HEK293 (cell line): ENCODE measurements around the gene TIAM2.

ENCODE experiments used
- CTCF ChIA-PET: fragments of 350-600 bp; formaldehyde crosslinking; extraction: SDS; loops from one replicate; lab custom pipeline; 2021; ENCODE audit warnings: antibody characterized with exemption; lab: Yijun Ruan, JAX
- POLR2A ChIA-PET: fragments of 300-600 bp; formaldehyde crosslinking; extraction: SDS; loops from one replicate; lab custom pipeline; 2020; ENCODE audit warnings: antibody characterized with exemption, inconsistent platforms; lab: Yijun Ruan, JAX
- H3K27ac ChIP-seq: fragments of 200-500 bp; sonication (Bioruptor generic); 2 replicates; pipeline ENCODE4 v1.5.1; 2014; ENCODE audit warnings: low read depth, low read length, control low read depth, inconsistent platforms; ENCODE audit errors: extremely low read depth
- H3K36me3 ChIP-seq, 2 experiments: fragments of 200-500 bp in 1 of 2; sonication (Bioruptor generic) in 1 of 2; 1 replicate in 1 of 2; 2 replicates in 1 of 2; pipeline ENCODE4 v1.5.1; 2014 to 2017; ENCODE audit warnings: inconsistent platforms in 2 of 2, low read length in 2 of 2; ENCODE audit not compliant: control insufficient read depth in 2 of 2, insufficient read depth in 1 of 2
- H3K4me1 ChIP-seq: fragments of 200-500 bp; sonication (Bioruptor generic); 2 replicates; pipeline ENCODE4 v1.5.1; 2014; ENCODE audit warnings: mild to moderate bottlenecking, low read length, inconsistent platforms; ENCODE audit not compliant: control insufficient read depth, insufficient read depth
- H3K4me3 ChIP-seq: 2 replicates; pipeline ENCODE4 v1.5.1; 2011; ENCODE audit warnings: low read depth, mild to moderate bottlenecking, control low read depth, low read length, moderate library complexity
- H3K9me3 ChIP-seq: fragments of 200-500 bp; sonication (Bioruptor generic); 2 replicates; pipeline ENCODE4 v1.5.1; 2014; ENCODE audit warnings: low read depth, low read length, inconsistent platforms; ENCODE audit not compliant: control insufficient read depth, insufficient read depth
- HOXA7 ChIP-seq: sonication (generic); formaldehyde crosslinking; IDR thresholded peaks from 2 replicates; pipeline ENCODE4 v1.8.1; 2022; ENCODE audit warnings: missing genetic modification reagents, borderline replicate concordance
- MZF1 ChIP-seq: fragments of 450-650 bp; formaldehyde crosslinking; IDR thresholded peaks from 2 replicates; pipeline ENCODE4 v1.5.1; 2017; ENCODE audit warnings: missing biosample characterization, missing genetic modification characterization, borderline replicate concordance
- SCRT2 ChIP-seq: fragments of 450-650 bp; formaldehyde crosslinking; IDR thresholded peaks from 2 replicates; pipeline ENCODE4 v1.5.1; 2016; ENCODE audit warnings: missing biosample characterization, missing genetic modification characterization
- SP3 ChIP-seq: fragments of 450-650 bp; formaldehyde crosslinking; IDR thresholded peaks from 2 replicates; pipeline ENCODE4 v1.5.1; 2016; ENCODE audit warnings: missing biosample characterization, missing genetic modification characterization
- YY1 ChIP-seq: fragments of 450-650 bp; formaldehyde crosslinking; IDR thresholded peaks from 2 replicates; pipeline ENCODE4 v1.5.1; 2018; ENCODE audit warnings: missing biosample characterization, missing genetic modification characterization
- ZBTB1 ChIP-seq: fragments of 450-650 bp; formaldehyde crosslinking; IDR thresholded peaks from 2 replicates; pipeline ENCODE4 v1.5.1; 2016; ENCODE audit warnings: missing biosample characterization, missing genetic modification characterization
- ZIC2 ChIP-seq: fragments of 450-650 bp; formaldehyde crosslinking; IDR thresholded peaks from 2 replicates; pipeline ENCODE4 v1.5.1; 2016; ENCODE audit warnings: missing biosample characterization, missing genetic modification characterization
- ZNF138 ChIP-seq: fragments of 450-650 bp; formaldehyde crosslinking; IDR thresholded peaks from 2 replicates; pipeline ENCODE4 v1.5.1; 2016; ENCODE audit warnings: missing biosample characterization, missing genetic modification characterization, borderline replicate concordance
- ZNF221 ChIP-seq: fragments of 450-650 bp; formaldehyde crosslinking; IDR thresholded peaks from 2 replicates; pipeline ENCODE4 v1.5.1; 2017; ENCODE audit warnings: missing biosample characterization, missing genetic modification characterization, borderline replicate concordance
- ZNF404 ChIP-seq: fragments of 450-650 bp; formaldehyde crosslinking; IDR thresholded peaks from 2 replicates; pipeline ENCODE4 v1.5.1; 2017; ENCODE audit warnings: missing biosample characterization, missing genetic modification characterization
- ZNF555 ChIP-seq: fragments of 450-650 bp; formaldehyde crosslinking; conservative IDR thresholded peaks from 2 replicates; pipeline ENCODE4 v1.5.1; 2017; ENCODE audit warnings: missing biosample characterization, mild to moderate bottlenecking, missing genetic modification characterization, inconsistent platforms
- ZNF558 ChIP-seq: fragments of 450-650 bp; formaldehyde crosslinking; IDR thresholded peaks from 2 replicates; pipeline ENCODE4 v1.5.1; 2016; ENCODE audit warnings: missing biosample characterization, missing genetic modification characterization
- ZNF596 ChIP-seq: fragments of 450-650 bp; IDR thresholded peaks from 2 replicates; pipeline ENCODE4 v1.5.0; 2018; ENCODE audit warnings: missing biosample characterization, mild to moderate bottlenecking, missing genetic modification characterization, moderate library complexity
- ZNF621 ChIP-seq: fragments of 450-650 bp; formaldehyde crosslinking; IDR thresholded peaks from 2 replicates; pipeline ENCODE4 v1.5.1; 2017; ENCODE audit warnings: missing biosample characterization, missing genetic modification characterization
- ZNF623 ChIP-seq: fragments of 450-650 bp; formaldehyde crosslinking; IDR thresholded peaks from 2 replicates; pipeline ENCODE4 v1.5.1; 2016; ENCODE audit warnings: missing biosample characterization, missing genetic modification characterization
- TF ChIP-seq, protein P1 (sequence below): fragments of 450-650 bp; formaldehyde crosslinking; IDR thresholded peaks from 2 replicates; pipeline ENCODE4 v1.5.1; 2017; ENCODE audit warnings: missing biosample characterization, mild to moderate bottlenecking, missing genetic modification characterization, moderate library complexity
- TF ChIP-seq, protein P2 (sequence below): fragments of 450-650 bp; formaldehyde crosslinking; IDR thresholded peaks from 2 replicates; pipeline ENCODE4 v1.5.1; 2016; ENCODE audit warnings: missing biosample characterization, missing genetic modification characterization
- TF ChIP-seq, protein P3 (sequence below): fragments of 450-650 bp; formaldehyde crosslinking; IDR thresholded peaks from 2 replicates; pipeline ENCODE4 v1.5.1; 2016; ENCODE audit warnings: missing biosample characterization, missing genetic modification characterization
- TF ChIP-seq, protein P4 (sequence below): fragments of 450-650 bp; formaldehyde crosslinking; IDR thresholded peaks from 2 replicates; pipeline ENCODE4 v1.5.1; 2017; ENCODE audit warnings: missing biosample characterization, missing genetic modification characterization
- TF ChIP-seq, protein P5 (sequence below): fragments of 450-650 bp; formaldehyde crosslinking; IDR thresholded peaks from 2 replicates; pipeline ENCODE4 v1.5.1; 2016; ENCODE audit warnings: missing biosample characterization, missing genetic modification characterization
- TF ChIP-seq, protein P6 (sequence below): fragments of 450-650 bp; formaldehyde crosslinking; IDR thresholded peaks from 2 replicates; pipeline ENCODE4 v1.5.1; 2016; ENCODE audit warnings: missing biosample characterization, missing genetic modification characterization

Gene TIAM2

DNA sequence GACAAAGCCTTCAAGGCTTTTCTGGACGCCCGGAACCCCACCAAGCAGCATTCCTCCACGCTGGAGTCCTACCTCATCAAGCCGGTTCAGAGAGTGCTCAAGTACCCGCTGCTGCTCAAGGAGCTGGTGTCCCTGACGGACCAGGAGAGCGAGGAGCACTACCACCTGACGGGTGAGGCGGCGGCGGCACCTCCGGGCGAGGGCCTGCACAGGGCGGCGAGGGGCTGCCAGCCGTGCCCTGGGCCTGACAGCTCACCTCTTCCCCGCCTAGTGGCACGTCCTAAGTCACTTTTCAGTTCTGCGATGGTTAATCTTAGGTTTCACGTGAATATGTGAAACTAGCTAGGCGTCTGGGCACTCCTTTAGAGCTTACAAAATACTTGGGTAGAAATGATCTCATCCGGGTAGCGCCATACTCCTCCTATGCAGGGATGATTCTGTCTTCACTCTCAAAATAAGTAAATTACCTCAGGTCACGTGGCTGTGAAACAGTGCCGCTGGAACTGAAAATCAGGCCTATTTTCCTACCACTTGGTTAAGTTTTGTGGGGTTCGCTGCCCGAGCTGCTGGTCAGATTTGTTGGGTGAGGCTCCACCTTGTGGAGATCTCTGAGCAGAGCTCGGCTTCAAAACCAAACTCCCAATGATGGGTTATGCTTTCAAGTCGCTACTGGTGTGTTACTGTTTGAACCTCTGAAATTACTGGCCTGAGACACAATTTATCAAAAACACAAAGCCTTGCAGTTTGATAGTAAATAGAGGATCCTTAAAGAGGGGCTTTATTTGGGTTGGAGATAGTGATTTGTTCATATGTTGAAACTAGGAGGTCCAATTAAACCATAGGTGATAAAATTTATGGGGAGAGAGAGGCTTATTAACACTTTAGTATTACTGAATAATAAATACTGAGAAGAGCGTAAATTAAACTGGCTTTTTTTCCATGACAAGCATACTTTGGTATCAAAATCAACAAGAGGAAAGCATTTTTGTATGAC is 253.2 kb downstream of the TIAM2 start (continued):
- TF ChIP-seq, protein P1, sequence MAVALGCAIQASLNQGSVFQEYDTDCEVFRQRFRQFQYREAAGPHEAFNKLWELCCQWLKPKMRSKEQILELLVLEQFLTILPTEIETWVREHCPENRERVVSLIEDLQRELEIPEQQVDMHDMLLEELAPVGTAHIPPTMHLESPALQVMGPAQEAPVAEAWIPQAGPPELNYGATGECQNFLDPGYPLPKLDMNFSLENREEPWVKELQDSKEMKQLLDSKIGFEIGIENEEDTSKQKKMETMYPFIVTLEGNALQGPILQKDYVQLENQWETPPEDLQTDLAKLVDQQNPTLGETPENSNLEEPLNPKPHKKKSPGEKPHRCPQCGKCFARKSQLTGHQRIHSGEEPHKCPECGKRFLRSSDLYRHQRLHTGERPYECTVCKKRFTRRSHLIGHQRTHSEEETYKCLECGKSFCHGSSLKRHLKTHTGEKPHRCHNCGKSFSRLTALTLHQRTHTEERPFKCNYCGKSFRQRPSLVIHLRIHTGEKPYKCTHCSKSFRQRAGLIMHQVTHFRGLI (tag by site-specific recombination), result no peak
- TF ChIP-seq SP3 (tag by site-specific recombination), result no peak
- TF ChIP-seq ZNF138, result no peak
- TF ChIP-seq, protein P2, sequence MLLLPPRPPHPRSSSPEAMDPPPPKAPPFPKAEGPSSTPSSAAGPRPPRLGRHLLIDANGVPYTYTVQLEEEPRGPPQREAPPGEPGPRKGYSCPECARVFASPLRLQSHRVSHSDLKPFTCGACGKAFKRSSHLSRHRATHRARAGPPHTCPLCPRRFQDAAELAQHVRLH, result no peak
- TF ChIP-seq, protein P3, sequence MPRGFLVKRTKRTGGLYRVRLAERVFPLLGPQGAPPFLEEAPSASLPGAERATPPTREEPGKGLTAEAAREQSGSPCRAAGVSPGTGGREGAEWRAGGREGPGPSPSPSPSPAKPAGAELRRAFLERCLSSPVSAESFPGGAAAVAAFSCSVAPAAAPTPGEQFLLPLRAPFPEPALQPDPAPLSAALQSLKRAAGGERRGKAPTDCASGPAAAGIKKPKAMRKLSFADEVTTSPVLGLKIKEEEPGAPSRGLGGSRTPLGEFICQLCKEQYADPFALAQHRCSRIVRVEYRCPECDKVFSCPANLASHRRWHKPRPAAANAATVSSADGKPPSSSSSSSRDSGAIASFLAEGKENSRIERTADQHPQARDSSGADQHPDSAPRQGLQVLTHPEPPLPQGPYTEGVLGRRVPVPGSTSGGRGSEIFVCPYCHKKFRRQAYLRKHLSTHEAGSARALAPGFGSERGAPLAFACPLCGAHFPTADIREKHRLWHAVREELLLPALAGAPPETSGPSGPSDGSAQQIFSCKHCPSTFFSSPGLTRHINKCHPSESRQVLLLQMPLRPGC (tag by site-specific recombination), result no peak

DNA sequence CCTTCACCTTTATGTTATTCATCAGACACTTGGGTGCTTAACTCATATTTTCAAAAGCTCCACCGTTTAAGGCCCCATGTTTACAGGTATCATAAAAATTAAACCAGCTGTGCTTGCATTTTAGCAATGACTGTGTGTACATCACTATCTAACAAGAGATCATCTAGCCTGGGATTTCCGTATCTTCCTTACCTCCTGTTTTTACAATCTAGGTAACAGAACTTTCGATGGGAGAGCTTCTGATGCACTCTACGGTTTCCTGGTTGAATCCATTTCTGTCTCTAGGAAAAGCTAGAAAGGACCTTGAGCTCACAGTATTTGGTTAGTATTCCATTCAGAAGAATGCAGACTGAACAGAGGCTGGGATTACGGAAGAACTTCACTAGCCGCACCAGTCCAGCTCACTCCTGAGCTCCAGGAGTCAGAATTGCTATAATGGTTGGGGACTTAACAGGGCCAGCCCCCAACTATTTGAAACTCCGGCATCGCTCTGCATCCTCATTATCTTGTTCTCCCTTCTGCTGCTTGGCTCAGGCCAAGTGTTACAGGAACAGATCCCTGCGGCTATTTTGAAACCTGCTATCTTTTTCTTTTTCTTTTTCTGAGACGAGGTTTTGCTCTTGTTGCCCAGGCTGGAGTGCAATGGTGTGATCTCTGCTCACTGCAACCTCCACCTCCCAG is 255.7 kb downstream of the TIAM2 start:
- TF ChIP-seq SCRT2 (tag by site-specific recombination), result no peak
- TF ChIP-seq HOXA7 (CRISPR knock-in tag), result no peak
- TF ChIP-seq ZNF404 (tag by site-specific recombination), result no peak
- no peak for TF ChIP-seq ZNF555
- TF ChIP-seq MZF1 (tag by site-specific recombination), result no peak
- no peak for TF ChIP-seq ZNF623 (tag by site-specific recombination)
- TF ChIP-seq, protein P4, sequence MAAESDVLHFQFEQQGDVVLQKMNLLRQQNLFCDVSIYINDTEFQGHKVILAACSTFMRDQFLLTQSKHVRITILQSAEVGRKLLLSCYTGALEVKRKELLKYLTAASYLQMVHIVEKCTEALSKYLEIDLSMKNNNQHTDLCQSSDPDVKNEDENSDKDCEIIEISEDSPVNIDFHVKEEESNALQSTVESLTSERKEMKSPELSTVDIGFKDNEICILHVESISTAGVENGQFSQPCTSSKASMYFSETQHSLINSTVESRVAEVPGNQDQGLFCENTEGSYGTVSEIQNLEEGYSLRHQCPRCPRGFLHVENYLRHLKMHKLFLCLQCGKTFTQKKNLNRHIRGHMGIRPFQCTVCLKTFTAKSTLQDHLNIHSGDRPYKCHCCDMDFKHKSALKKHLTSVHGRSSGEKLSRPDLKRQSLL (tag by site-specific recombination), result no peak
- TF ChIP-seq YY1, result no peak
- TF ChIP-seq ZBTB1 (tag by site-specific recombination), result no peak
- no peak for TF ChIP-seq ZIC2
- no peak for TF ChIP-seq ZNF138
- TF ChIP-seq, protein P5, sequence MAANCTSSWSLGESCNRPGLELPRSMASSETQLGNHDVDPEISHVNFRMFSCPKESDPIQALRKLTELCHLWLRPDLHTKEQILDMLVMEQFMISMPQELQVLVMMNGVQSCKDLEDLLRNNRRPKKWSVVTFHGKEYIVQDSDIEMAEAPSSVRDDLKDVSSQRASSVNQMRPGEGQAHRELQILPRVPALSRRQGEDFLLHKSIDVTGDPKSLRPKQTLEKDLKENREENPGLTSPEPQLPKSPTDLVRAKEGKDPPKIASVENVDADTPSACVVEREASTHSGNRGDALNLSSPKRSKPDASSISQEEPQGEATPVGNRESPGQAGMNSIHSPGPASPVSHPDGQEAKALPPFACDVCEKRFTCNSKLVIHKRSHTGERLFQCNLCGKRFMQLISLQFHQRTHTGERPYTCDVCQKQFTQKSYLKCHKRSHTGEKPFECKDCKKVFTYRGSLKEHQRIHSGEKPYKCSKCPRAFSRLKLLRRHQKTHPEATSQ (tag by site-specific recombination), result no peak
- no peak for TF ChIP-seq ZNF221 (tag by site-specific recombination)
- TF ChIP-seq, protein P6, sequence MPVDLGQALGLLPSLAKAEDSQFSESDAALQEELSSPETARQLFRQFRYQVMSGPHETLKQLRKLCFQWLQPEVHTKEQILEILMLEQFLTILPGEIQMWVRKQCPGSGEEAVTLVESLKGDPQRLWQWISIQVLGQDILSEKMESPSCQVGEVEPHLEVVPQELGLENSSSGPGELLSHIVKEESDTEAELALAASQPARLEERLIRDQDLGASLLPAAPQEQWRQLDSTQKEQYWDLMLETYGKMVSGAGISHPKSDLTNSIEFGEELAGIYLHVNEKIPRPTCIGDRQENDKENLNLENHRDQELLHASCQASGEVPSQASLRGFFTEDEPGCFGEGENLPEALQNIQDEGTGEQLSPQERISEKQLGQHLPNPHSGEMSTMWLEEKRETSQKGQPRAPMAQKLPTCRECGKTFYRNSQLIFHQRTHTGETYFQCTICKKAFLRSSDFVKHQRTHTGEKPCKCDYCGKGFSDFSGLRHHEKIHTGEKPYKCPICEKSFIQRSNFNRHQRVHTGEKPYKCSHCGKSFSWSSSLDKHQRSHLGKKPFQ (tag by site-specific recombination), result no peak
- TF ChIP-seq ZNF558 (tag by site-specific recombination), result no peak
- TF ChIP-seq ZNF596 (tag by site-specific recombination), result no peak
- no peak for TF ChIP-seq ZNF621
- no peaks in the 10 kb centered on the region for H3K9me3 ChIP-seq
- H3K36me3 ChIP-seq, result peaks cover 10 to 83% of the 10 kb centered on the region in 2 experiments
- CTCF ChIA-PET, result interaction anchor here (0.7 to 2.6 kb wide), 6 partner anchors 16 to 383 kb away, joined by 3 to 12 read pairs (median 4); no protein-coding TSS in a partner anchor
- no peak overlapping the region for H3K4me3 ChIP-seq
- no peak overlapping the region for H3K27ac ChIP-seq
- POLR2A ChIA-PET, result interaction anchor here (0.5 kb wide), 1 partner anchor 742 kb away, joined by 3 read pairs; no protein-coding TSS in a partner anchor
- no peaks in the 10 kb centered on the region for H3K4me1 ChIP-seq
